Measurements from ENCODE around the gene ZDHHC11.
"Not testable (repeated sequence)": the region's sequence is repeated elsewhere in the genome, so short reads cannot be mapped to it uniquely, and the experiment has no call there.

GRCh38 chr5:798505-799138 is 52.2 kb downstream of the ZDHHC11 start:
- TF ChIP-seq, protein P1, sequence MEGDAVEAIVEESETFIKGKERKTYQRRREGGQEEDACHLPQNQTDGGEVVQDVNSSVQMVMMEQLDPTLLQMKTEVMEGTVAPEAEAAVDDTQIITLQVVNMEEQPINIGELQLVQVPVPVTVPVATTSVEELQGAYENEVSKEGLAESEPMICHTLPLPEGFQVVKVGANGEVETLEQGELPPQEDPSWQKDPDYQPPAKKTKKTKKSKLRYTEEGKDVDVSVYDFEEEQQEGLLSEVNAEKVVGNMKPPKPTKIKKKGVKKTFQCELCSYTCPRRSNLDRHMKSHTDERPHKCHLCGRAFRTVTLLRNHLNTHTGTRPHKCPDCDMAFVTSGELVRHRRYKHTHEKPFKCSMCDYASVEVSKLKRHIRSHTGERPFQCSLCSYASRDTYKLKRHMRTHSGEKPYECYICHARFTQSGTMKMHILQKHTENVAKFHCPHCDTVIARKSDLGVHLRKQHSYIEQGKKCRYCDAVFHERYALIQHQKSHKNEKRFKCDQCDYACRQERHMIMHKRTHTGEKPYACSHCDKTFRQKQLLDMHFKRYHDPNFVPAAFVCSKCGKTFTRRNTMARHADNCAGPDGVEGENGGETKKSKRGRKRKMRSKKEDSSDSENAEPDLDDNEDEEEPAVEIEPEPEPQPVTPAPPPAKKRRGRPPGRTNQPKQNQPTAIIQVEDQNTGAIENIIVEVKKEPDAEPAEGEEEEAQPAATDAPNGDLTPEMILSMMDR (IDR thresholded peaks at IDR 0.05; ENCODE audit: low read depth, low read length, poor library complexity, severe bottlenecking): not testable (repeated sequence)
- TF ChIP-seq EZH2phosphoT487 (IDR thresholded peaks at IDR 0.05; ENCODE audit: borderline replicate concordance, low read length): not testable (repeated sequence)

Measured in DOHH2 (cell line).